CD4-positive, alpha-beta T cell (primary cell): ENCODE measurements around the gene MAP3K7CL. TPM values are rescaled to one million over a fixed set of nuclear protein-coding genes. Genes with fewer than 3 reads are reported as not detected.
A peak's percentile ranks its signal among the peaks of the same experiment; 100 is the strongest.

Source experiments
- ATAC-seq: fragments of 200-7000 bp; cut with Tn5 transposase; one replicate; pipeline ENCODE4 v1.10.0; 2022; ENCODE audit warnings: mild to moderate bottlenecking; ENCODE audit not compliant: poor library complexity
- CTCF ChIA-PET: fragments of 350-600 bp; sonication (Branson Sonifier 250); formaldehyde crosslinking; loops from one replicate; lab custom pipeline; 2021; ENCODE audit warnings: antibody characterized with exemption, inconsistent platforms; lab: Charles Lee
- POLR2A ChIA-PET: fragments of 350-600 bp; sonication (Branson Sonifier 250); formaldehyde crosslinking; loops from one replicate; lab custom pipeline; 2021; ENCODE audit warnings: antibody characterized with exemption, inconsistent platforms; lab: Charles Lee
- DNase-seq, 14 experiments: peaks; one replicate each; pipeline ENCODE4 v3.0.0-alpha.2; 2013 to 2020; ENCODE audit warnings: mixed read lengths in 2 of 14
- H3K27ac ChIP-seq, 2 donors: one replicate each; pipeline versions ENCODE4 v1.5.1 to v1.7.0; 2013; ENCODE audit warnings: low read length in 2 of 2, low read depth in 1 of 2, mild to moderate bottlenecking in 1 of 2
- H3K27me3 ChIP-seq, 2 experiments: 1 replicate in 1 of 2; 2 replicates in 1 of 2; pipeline versions ENCODE4 v1.6.1 to v1.7.0; 2013; ENCODE audit warnings: low read length in 2 of 2, control low read depth in 1 of 2, mild to moderate bottlenecking in 1 of 2, moderate library complexity in 1 of 2; ENCODE audit not compliant: insufficient read depth in 2 of 2, control insufficient read depth in 1 of 2
- H3K36me3 ChIP-seq: one replicate; pipeline ENCODE4 v1.6.1; 2013; ENCODE audit warnings: low read length, control low read depth; ENCODE audit not compliant: insufficient read depth
- H3K4me1 ChIP-seq: one replicate; pipeline ENCODE4 v1.6.1; 2013; ENCODE audit warnings: low read length, control low read depth; ENCODE audit not compliant: insufficient read depth
- H3K4me3 ChIP-seq: one replicate; pipeline ENCODE4 v1.5.1; 2013; ENCODE audit warnings: mild to moderate bottlenecking, low read length, moderate library complexity
- H3K9me3 ChIP-seq, 2 experiments: 1 replicate in 1 of 2; 2 replicates in 1 of 2; pipeline versions ENCODE4 v1.6.1 to v1.7.0; 2013; ENCODE audit warnings: low read length in 2 of 2, mild to moderate bottlenecking in 2 of 2, control low read depth in 1 of 2, moderate library complexity in 1 of 2; ENCODE audit not compliant: control insufficient read depth in 1 of 2, insufficient read depth in 1 of 2
- H3K27ac Mint-ChIP-seq: one replicate; pipeline ENCODE4 v1.8.0; 2020; ENCODE audit warnings: mixed read lengths
- H3K27me3 Mint-ChIP-seq: one replicate; pipeline ENCODE4 v1.8.0; 2021; ENCODE audit warnings: mixed read lengths
- H3K36me3 Mint-ChIP-seq: one replicate; pipeline ENCODE4 v1.8.0; 2021; ENCODE audit warnings: low read depth, mixed read lengths
- H3K4me1 Mint-ChIP-seq: one replicate; pipeline ENCODE4 v1.8.0; 2021; ENCODE audit warnings: low read depth, mixed read lengths
- H3K4me3 Mint-ChIP-seq: one replicate; pipeline ENCODE4 v1.8.0; 2020; ENCODE audit warnings: mild to moderate bottlenecking, mixed read lengths
- H3K9me3 Mint-ChIP-seq: one replicate; pipeline ENCODE4 v1.8.0; 2020; ENCODE audit warnings: mixed read lengths
- CTCF ChIP-seq: fragments of 200-600 bp; IDR thresholded peaks from one replicate; pipeline ENCODE4 v1.8.0; 2022; ENCODE audit warnings: antibody characterized with exemption, mild to moderate bottlenecking
- intact Hi-C, 2 experiments: fragments of 100-400 bp; cut with DNase I in 1 of 2; cut with micrococcal nuclease in 1 of 2; formaldehyde crosslinking; loops; one replicate each; pipeline versions ENCODE4 v1.15.1 to v1.9.0; 2023 to 2025; cut with DNase I, micrococcal nuclease
- total RNA-seq, 174 experiments: library from RNA in 2 of 174; stranded (reverse) in 2 of 174; gene quantifications; one replicate each; pipeline ENCODE4 v1.2.3 and lab custom pipeline; 2021 to 2026

MAP3K7CL gene
- total RNA-seq, 2 experiments from 2014 or later = 4.6 to 4.7 TPM

DNA sequence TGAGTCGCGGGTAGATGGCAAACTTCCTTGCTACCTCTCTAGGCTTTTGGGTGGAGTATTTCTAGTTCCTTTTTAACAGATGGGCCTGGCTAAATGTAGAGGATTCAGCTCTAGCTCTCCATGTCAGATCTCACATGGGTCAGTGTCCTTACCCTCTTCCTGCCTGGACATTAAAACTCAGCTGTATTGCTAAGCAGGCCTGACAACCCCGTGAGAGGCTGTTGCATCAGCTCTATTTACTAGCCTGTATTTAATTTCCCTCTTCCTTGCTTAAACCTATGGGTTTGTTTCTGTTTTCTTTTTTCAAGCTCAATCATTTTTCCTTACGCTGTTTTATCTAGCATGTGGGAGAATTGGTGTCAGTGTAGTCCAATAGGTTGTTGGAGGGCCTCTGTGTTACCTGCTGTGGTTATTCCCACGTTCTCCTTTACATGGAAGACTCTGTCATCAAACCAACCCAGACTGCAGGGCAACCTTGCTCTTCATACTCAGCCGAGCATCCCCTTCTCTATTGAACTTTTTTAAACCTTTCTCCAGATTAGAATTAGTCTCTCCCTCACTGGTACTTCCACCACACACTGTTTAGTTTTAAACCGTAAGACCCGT, 88.8 kb downstream of the MAP3K7CL start:
- no peaks in the 10 kb centered on the region for H3K9me3 Mint-ChIP-seq
- Histone ChIP-seq H3K9me3 (no peaks in the 10 kb centered on the region), H3K4me1 (no peaks in the 10 kb centered on the region), H3K27ac (no peak overlapping the region), H3K27me3 (no peaks in the 10 kb centered on the region), H3K36me3 (no peaks in the 10 kb centered on the region), H3K4me3 (no peak overlapping the region)
- H3K36me3 Mint-ChIP-seq = no peaks in the 10 kb centered on the region
- no peak for TF ChIP-seq CTCF
- H3K27ac Mint-ChIP-seq = no peak overlapping the region
- ChIA-PET POLR2A (no interaction called here), CTCF (no interaction called here)
- intact Hi-C loops = no loop called here
- ATAC-seq = no peak
- no peak overlapping the region for H3K4me3 Mint-ChIP-seq
- peak in 1 of 14 experiments; percentile 35 for DNase-seq
- no peaks in the 10 kb centered on the region for H3K4me1 Mint-ChIP-seq
- no peaks in the 10 kb centered on the region for H3K27me3 Mint-ChIP-seq

- Mint-ChIP-seq H3K9me3 (no peaks in the 10 kb centered on the region), H3K36me3 (no peaks in the 10 kb centered on the region), H3K27ac (no peak overlapping the region), H3K27me3 (no peaks in the 10 kb centered on the region), H3K4me3 (no peak overlapping the region), H3K4me1 (no peaks in the 10 kb centered on the region)
- intact Hi-C loops = no loop called here
- no peaks in the 10 kb centered on the region for H3K36me3 ChIP-seq
- CTCF ChIA-PET = no interaction called here
- TF ChIP-seq CTCF = no peak
- H3K4me1 ChIP-seq = no peaks in the 10 kb centered on the region
- POLR2A ChIA-PET = no interaction called here
- no peak overlapping the region for H3K4me3 ChIP-seq
- ATAC-seq (no peak), DNase-seq (no peak)
- H3K27me3 ChIP-seq = no peaks in the 10 kb centered on the region
- H3K27ac ChIP-seq = no peak overlapping the region
- H3K9me3 ChIP-seq = no peaks in the 10 kb centered on the region
Measured at GRCh38 chr21:29221253-29221744, 90.9 kb downstream of the MAP3K7CL start.

GRCh38 chr21:29224006-29224405, 93.6 kb downstream of the MAP3K7CL start:
- Histone ChIP-seq H3K27me3 (no peaks in the 10 kb centered on the region), H3K4me3 (no peak overlapping the region), H3K4me1 (no peaks in the 10 kb centered on the region), H3K36me3 (no peaks in the 10 kb centered on the region), H3K9me3 (no peaks in the 10 kb centered on the region), H3K27ac (no peak overlapping the region)
- Mint-ChIP-seq H3K9me3 (no peaks in the 10 kb centered on the region), H3K27me3 (no peaks in the 10 kb centered on the region), H3K36me3 (no peaks in the 10 kb centered on the region), H3K4me3 (no peak overlapping the region), H3K4me1 (no peaks in the 10 kb centered on the region), H3K27ac (no peak overlapping the region)
- POLR2A ChIA-PET = no interaction called here
- CTCF ChIA-PET = no interaction called here
- no peak for TF ChIP-seq CTCF
- intact Hi-C loops = no loop called here
- DNase-seq (no peak), ATAC-seq (no peak)

Other genes starting within 250 kb of the MAP3K7CL start
- 10 to 100 TPM; 23.6 to 24.3 TPM for gene LTN1, start 137.8 kb upstream of the MAP3K7CL start, total RNA-seq
- gene RWDD2B, start 111.3 kb upstream of the MAP3K7CL start, total RNA-seq = 1 to 10 TPM; 1.4 TPM
- 10 to 100 TPM; 79.7 to 81.7 TPM for gene USP16, start 106.0 kb upstream of the MAP3K7CL start, total RNA-seq
- 100 to 1,000 TPM; 121 to 126 TPM for gene CCT8, start 57.0 kb upstream of the MAP3K7CL start, total RNA-seq
- 10 to 100 TPM; 64.4 to 65.9 TPM for gene BACH1, start 168.3 kb downstream of the MAP3K7CL start, total RNA-seq